Stimulated activated CD8-positive, alpha-beta memory T cell treated with anti-CD3 and anti-CD28 coated beads, Interleukin-4, amount 100 ng/mL, for 24 hours (primary cell): ENCODE data around the gene RNF166.
A peak's percentile ranks its signal among the peaks of the same experiment; 100 is the strongest.

Experiments used
- DNase-seq: peaks from one replicate; pipeline ENCODE4 v3.0.0-alpha.2; 2020; ENCODE audit warnings: low read depth

The RNF166 gene

DNA sequence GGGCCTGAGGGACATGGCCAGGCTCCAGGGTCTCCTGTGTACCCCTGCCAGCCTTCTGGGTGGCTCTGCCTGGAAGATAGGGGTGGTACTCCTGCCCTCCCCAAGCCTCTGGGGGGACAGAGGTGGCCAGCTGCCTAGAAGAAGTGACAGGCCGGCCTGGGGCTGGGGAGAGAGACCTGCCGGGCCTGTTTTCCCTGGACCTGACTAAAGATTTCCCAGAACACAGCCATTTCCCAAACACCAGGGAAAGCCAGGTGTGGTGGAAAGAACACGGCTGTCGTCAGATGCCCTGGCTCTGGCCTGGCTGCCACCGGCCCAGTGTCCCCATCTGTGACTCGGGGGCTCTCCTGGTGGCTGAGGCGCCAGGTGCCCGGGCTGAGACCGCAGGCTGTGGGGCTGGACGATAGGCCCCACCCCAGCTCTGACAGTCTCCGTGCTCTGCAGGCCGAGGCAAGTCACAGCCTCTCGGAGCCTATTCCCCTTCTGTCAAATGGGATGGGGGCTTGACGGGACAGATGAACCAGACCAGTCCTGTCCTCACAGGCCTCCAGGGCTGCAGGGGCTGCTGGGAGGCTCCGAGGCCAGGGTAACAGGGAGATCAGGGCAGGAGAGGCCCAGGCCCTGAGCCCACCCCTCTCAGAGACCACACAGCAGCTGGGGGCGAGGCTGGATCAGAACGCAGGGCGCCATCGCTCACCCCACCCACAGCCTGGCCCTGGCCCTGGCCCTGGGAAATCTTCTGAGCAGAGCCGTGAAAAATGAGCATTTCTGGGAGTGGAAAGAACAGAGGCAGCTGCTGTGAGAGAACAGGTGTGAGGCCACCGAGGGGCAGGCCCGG is 33.1 kb upstream of the RNF166 start:
- no peak for DNase-seq

DNA sequence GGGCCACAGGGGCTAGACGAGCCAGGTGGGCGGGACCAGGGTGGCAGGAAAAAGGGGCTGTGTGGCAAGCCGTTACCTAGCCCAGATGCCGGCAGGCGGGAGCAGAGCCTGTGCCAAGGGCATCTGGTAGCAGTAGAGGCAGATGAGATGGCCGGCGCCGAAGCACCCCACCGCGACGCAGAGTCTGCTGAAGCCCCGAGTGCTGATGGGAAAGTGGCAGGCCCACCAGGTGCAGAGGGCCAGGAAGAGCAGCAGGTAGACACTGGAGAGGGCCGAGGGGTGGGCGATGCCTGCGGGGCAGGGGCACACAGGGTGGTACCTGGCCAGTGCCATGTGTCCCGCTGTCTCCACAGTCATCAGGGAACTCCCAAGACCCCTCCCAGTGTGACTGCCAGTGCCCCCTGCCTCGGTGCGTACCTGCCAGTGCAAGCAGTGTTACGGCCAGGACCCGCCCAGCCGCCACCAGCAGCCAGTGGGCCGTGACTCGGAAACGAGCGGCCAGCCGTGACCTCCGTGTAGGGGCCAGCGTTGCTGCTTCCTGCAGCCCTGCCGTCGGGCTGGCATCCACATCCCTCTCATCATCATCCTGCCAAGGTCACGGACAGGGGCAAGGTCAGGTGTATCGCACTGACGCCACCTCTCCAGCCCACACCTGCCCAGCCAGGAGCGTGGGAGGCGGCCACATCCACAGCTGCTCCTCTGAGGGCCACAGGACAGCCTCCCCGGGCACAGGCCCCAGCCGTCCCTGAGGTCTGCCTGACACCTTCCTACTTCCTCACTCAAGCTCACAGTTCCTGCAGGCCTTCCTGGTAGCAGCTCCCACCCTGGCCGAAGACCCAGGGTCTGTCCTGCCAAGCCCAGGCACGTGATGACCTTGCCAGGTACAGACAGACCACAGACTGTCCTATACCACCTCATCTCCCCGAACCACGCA is 32.2 kb upstream of the RNF166 start:
- DNase-seq: no peak

DNA sequence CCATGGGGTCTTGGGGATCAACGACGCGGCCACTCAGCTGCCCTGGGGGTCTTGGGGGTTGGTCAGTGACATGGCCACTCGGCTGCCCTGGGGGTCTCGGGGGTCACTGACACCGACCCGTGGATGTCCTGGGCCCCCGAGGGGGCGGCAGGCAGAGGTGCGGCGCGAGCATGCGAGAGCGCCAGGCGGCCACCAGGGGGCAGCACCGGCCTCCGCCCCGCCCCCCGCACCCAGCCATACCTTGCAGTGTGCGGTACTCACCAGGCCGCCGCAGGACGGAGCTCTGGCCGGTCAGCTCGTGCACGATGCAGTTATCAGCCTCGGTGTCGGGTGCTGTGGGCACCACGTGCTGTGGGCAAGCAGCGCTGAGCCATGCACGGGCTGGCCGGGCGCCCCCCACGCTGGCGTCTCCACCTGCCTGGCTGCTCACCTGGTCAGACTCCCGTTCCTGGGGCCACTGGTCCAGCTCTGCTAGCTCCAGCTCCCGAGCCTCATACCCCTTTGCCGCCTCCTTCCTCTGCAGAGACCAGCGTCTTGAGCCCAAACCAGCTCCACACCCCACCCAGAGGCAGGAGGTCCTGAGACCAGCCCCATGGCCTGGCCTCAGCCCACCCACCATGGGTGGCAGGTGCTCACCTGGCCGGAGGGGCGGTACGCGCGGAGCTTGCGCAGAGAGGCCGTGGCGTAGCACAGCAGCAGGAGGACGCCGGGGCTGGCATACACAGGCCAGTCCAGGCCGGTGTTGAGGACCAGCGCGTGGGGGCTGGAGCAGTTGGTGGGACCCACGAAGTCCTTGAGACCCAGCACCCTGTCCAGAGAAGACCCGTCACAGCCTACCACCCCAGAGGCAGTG is 31.3 kb upstream of the RNF166 start:
- peak; percentile 72 for DNase-seq

DNA sequence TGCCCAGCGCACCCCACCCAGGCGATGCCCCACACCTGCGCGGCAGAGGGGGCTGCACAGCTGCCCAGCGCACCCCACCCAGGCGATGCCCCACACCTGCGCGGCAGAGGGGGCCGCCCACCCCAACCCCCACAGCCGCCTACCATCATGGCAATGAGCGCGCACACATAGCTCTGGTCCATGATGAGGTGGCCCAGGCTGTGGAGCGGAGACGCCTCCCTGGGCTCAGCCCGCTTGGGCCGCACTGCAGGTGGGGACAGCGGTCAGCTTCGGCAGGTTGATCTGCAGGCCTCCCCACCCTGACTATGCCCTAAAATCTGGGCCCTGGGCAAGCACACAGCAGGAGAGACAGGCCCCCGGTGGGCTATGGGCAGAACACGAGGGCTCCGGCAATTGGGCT is 30.3 kb upstream of the RNF166 start:
- DNase-seq: no peak

DNA sequence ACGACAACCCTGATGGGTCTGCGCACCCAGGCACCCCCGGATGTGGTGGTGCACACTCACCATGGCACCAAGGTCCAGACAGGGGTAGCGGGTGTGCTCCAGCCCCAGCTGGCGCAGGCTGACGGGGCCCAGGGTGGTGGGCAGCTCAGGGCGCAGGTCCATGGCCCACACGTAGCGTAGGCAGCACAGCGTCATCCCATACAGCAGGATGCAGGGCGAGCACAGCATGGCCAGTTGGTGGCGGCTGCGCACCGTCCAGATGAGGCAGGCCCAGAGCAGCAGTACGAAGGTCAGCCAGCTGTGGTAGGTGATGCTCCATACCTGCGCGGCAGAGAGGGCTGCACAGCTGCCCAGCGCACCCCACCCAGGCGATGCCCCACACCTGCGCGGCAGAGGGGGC is 29.9 kb upstream of the RNF166 start:
- no peak for DNase-seq

DNA sequence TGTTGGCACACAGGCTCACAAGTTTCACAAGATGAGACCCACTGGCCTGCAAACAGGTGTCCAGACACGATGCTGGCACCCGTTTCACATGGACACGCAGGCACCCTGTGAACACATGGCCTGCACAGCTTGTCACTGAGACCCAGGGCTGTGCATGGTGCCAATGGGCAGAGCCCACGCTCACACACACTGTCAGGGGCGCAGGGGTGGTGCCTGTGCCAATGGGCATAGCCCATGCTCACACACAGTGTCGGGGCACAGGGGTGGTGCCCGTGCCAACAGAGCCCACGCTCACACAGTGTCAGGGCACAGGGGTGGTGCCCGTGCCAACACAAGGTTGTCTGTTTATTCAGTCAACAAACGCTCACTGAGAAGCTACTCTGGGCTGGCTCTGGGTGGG is 29.4 kb upstream of the RNF166 start:
- no peak for DNase-seq

DNA sequence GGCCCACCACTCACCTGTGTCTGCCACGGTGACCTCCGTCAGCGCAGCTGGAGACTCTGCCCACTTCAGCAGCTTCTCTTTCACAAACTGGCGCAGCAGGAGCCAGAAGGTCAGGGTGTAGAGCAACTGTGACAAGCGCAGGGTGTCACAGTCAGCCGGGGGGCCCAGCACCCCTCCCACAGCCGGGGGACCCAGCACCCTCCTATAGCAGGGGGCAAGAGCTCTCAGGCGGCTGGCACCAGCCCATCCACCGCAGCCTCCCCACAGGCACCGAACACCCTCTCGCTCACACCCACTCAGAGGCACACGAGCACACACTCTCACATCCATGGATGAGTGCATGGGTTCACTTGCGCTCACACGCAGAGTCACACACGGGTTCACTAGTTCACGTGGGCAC is 28.9 kb upstream of the RNF166 start:
- DNase-seq: no peak

DNA sequence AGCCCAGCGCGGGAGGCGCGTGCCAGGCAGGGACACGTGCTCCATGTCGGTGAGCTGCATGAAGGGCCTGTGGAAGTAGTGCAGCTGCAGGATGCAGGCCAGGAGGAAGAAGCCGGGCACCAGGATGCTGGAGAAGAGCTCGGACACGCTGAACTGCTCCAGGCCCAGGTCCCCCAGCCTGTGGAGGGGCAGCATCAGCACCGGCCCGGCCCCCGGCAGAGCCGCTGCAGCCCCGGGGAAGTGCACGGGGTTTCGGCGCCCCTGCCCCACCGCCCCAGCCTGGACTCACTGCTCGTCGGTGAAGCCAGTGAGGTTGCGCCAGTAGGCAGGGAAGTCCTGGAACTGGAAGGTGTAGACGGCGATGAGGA is 28.1 kb upstream of the RNF166 start:
- DNase-seq: no peak

DNA sequence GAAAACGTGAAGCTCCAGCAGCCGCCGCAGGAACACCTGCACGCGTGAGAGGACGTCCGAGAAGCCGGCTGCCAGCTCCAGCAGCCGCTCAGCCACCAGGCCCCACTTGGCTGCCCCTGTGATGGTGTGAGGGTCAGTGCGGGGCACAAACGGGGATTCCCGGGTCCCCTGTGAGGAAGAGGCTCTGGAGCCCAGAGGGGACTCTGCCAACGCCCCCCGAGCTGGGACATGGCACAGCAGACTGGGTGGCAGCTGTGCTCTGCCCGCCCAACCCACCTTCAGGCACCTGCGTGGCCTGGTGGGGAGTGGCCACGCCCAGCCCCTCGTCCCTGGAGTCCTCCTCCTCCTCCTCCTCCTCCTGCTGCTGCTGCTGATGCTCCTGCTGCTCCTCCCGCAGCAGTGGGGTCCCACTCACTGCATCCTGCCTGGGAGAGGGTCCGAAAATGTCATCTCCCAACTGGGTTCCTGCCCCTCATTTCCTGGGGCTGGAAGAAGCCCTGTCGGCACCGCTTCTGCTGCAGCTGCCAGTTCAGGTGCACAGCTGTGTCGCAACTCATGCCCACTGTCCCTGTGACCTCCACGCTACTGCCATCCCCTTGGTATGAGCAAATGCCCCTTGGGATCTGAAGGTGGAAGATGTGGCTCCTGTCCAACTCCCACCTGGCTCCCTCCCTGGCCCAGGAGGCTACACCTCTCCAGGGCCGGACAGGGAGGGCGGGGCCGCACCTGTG is 27.6 kb upstream of the RNF166 start:
- DNase-seq: no peak

DNA sequence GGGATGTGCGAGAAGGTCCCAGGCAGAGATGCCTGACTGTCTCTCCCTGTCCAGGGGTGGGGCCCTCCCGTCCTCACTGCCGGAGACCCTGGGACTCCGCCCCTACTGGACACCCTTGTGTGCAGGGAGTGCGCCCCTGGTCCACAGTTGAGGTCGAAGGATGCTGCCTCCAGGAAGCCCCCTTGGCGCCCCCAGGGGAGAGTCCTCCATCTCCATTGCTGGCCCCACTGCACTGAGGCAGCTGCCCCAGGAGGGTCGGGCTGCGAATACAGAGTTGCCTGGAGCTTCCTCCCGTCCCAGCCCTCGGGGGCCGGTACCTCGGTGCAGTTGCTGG is 26.7 kb upstream of the RNF166 start:
- no peak for DNase-seq

DNA sequence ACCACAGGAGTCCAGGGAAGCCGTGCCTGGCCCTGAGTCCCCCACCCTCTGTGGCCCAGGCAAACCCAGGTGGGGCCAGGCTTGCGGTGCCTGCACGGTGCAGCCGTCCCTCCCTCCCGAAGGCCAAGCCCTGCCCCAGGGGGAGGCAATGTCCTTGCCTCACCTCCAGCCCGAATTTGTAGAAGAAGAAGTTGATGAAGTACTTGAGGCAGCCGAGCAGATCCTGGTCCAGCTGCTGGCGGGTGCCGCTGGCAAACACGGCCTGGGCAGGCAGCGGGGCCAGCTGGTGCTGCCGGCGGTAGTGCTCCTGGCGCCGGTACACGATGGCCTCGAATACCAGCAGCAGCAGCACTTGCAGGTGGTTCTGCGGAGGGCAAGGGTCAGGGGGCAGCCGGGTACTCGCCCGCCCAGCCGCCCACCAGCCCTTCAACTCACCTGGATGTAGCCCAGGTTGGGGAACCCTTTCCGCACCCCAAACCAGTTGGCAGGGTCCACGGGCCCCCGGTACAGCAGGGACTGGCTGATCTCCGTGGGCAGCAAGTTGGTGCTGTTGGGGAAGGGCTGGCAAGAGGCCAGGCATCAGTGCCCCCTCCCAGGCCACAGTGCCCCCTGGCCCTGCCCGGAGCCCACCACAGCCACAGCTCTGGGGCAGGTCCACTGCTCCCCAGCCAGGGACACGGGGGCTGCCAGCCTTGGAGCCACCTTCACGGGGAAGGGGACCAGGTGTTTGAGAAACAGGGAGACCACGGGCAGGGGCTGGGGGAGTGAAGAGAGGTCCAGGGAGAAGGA is 26.2 kb upstream of the RNF166 start:
- DNase-seq: no peak

DNA sequence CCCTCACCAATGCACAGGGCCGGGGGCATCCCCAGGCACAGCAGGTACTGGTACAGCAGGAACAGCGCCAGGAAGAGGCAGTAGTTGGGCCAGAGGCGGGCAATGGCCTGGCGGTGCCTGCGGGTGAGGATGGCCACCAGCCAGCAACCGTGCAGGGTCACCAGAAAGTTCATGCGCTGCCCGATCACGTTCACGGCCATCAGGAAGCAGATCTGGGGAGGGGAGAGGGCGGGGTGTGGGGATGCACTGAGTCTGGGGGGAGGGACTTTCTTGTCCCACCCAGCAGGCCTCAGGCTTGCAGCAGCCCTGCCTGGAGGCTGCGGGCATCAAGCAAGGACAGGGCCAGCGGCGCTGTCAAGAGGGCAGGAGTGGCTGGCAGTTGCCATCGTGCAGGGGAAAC is 25.5 kb upstream of the RNF166 start:
- DNase-seq: no peak

DNA sequence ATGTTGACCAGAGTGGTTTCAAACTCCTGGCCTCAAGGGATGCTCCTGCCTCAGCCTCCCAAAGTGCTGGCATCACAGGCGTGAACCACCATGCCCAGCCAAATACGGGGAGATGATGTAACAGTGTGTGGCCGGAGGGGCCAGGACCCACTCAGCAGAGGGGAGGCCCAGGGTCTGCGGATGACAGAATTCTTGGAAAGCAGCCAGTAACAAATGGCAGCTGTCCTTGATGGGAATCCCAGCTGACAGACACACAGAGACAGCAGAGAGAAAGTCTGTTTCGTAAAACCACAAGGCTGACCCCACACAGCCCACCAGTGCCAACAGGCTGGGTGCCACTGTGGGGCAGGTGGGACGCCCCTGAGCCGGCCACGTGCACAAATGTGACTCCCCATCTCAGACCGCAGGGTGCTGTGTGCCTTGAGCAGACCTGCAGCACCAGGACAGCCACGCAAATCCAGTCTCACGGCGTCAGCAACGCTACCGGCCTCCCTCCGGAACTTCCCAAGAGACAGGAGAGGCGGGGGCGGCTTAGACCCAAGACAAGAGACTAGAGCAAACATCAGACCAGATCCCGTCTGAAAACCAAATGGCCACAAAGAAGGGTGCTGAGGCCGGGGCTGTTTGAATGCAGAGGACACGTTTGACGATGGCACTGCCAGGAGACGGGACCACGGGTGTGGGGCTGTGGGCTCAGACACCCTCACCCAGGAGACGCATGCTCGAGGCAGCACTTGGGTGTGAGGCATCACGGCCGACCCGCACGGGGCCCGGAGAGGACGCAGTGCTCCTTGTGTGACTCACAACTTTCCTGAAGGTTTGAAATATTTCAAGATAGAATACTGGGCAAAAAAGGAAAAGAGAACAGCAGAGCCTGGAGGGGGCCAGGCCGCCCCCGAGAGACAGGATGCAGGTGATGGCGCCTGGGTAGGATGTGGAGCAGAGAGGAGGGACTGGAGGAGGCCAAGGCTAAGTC is 24.7 kb upstream of the RNF166 start:
- no peak for DNase-seq

DNA sequence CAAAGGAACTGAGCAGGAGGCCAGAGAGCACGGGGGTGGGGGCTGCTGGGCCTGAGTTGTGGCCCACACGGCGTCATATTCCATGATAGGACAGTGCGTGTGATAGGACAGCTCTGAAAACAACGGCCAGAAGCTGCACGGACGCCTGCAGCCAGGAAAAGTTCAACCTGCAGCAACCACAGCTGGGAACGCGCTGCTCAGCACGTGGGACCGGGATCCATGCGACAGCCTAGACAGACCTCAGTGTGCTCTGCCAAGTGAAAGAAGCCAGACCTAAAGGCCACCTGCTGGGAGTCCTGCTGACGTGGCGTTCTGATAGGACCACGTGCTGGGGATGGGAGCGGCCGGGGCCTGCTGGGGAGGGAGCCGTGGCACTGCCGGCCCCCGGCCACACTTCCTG is 21.7 kb upstream of the RNF166 start:
- DNase-seq: no peak

DNA sequence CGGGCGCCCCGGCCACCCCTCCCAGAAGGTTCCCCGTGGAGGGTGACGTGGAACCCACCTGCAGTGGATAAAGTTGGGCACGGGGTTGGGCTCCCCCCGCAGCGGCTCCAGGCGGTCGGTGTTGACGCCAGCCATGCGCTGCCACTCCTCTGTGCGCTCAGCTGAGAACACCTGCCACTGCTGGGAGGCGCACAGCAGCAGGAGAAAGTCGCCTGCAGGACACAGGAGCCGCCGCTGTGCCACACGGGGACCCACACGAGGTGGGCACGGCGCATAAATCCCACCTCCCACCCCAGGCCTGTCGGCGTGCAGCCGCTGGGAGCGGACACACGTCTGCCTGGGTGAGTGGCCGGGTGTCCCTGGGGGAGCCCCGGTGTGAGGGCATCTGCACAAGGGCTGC is 20.8 kb upstream of the RNF166 start:
- DNase-seq: no peak

DNA sequence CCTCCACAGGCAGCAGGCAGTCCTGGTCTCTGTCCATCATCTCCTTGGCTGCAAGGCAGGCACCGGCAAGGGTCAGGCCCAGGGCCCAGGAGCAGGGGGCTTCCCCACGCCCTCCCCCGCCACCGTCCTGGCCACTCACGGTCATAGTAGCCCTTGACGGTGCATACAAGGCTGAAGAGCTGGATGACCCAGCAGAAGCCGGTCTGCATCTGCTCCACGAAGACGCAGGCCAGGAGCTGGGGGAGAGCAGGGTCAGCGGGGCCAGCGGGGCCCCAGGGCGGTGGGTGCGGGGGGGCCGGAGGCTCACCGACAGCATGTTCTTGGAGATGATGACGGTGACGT is 20.2 kb upstream of the RNF166 start:
- DNase-seq: no peak

DNA sequence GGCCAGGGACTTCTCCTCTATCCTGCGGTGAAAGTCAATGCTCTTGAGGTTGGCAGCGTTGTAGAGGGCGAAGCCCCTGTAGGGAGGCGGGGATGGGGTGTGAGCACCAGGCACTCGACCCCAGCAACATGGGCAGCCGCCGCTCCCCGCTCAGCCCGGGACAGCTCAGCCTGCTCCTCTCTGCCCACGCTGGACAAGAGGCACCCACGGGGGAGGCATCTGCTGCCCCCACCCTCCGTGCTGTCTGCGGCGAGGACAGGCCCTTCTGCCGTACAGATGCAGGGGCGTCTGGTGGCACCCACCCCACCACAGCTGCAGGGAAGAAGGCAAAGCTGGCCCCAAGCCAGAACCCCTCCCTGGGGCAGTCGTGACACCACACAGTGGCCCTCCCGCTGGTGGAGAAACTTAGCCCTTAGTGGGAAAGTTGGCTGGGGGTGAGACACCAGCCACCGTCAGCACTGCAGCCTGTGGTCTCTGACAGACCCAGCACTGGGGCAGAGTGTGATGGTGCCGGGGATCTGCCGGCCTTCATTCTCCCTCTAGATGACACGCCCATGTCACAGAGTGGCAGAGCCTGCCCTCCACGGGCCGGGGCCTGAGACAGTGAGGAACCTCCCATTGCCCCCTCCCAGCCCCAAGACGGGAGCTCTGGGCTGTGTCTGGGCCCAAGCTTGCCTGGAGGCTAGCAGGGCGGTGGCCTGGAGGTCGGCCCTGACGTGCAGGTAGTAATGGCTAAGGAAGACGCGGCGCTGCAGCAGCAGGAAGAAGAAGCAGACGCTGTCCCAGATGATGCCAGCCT is 19.6 kb upstream of the RNF166 start:
- no peak for DNase-seq

DNA sequence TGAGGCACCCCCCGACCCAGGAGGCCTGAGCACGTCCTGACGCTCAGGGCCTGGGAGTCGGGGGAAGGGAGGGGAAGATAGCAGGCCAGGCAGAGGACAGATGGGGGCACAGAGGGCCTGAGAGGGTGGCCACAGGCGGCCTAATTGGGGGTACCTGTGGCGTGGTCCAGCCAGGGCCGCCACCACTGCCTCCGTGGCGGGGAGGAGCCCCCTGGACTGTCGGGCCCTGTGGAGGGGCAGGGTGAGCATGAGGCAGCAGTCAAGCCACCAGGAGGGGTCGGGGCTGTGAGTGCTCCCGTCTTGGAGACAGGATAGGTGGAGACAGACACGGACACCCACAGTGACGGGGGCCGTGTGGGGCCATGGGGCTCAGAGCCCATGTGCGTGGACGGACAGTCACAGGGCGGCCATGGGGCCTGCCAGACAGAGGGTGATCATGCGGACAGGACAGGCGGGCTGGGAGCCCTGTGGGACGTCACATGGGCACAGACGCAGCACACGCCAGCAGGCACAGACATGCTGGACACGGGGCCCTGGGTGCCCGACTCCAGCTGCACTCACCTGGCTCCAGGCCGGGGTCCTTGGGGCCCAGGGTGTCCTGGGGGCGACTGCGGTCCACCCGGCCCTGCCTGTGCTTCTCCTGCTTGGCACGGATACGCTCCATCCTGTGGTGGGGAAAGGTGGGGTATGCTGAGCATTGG is 18.8 kb upstream of the RNF166 start:
- no peak for DNase-seq
